GM21381 (cell line): ENCODE measurements around the gene KCNG4.
"Not testable (repeated sequence)": the region's sequence is repeated elsewhere in the genome, so short reads cannot be mapped to it uniquely, and the experiment has no call there.

ENCODE experiments used
- ATAC-seq: cut with Tn5 transposase; IDR thresholded peaks from one replicate; pipeline ENCODE4 v1.9.1; 2021; ENCODE audit warnings: mild to moderate bottlenecking, moderate library complexity; ENCODE audit not compliant: unreplicated experiment

KCNG4 gene

DNA sequence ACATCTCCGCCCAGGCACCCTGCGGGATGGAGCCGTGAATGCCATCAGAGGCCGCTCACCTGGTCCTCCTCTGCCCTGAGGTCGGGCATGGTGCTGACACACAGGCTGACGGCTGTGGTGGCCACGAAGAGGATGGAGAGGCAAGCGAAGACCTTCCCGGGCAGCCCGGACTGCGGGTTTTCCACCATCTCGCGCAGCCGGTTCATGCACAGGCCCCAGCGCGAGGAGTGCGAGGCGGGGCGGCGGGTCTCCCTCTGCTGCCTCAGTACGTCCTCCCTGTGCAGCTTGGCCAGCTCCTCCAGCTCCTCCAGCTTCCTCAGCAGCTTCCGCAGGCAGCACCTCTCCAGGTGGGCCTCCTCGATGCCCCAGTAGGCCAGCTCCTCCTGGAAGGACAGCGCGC lies 3.1 kb downstream of the KCNG4 start:
- no peak for ATAC-seq

DNA sequence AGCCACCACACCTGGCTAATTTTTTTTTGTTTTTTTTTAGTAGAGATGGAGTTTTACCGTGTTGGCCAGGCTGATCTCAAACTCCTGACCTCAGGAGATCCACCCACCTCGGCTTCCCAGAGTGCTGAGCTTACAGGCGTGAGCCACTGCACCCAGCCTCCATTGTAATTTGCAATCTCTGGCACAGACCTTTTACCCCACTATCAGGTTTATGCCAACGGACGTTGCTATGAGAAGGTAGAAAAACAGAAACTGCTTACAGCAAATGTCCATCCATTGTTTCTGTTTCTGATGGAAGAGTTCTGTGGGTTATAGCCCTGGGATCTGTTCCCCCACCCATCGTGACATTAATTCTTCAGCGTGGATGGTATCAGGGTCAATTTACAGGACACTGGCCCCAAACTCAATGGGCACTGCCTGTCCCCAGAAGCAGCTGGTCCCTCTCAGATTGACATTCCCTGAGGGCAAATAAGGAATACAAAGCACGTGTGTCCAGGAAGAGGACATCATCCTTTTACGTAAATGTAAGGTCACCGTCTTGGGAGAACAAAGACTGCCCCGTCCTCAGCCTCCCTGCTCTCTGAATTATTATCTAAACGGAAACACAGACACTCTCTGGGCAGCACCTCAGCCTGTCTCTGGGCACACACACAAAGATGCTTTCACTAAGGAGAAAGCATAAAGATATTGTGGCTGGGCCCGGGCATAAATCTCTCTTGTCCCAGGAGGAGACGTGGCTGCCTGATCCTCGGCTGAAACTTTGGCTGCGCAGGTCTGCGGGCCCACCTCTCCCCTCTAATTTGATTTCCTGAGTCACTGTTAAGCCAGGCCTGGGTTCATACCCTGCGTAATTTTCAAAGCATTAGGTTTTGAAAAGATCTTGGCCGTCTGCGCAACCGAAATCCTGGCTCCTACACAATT lies 5.2 kb downstream of the KCNG4 start:
- no peak for ATAC-seq

DNA sequence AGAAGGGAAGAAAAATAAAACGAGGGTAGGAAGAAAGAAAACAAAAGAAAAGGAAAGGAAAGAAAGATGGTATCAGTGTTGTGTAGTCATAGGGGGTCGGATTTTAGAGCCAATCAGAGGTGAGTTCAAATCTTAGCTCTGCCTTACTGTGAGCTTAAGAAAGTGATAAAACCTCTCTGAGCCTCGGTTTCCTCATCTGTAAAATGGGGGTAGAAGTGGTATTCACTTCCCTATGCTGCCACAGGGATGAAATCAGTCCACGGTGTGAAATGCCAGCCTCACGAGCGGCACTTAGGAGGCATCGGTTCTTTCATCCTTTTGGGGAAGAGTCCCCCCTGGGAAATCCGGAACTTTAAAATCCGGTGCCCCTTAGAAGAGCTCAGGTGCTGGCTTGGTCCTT lies 6.1 kb downstream of the KCNG4 start:
- ATAC-seq, result no peak

DNA sequence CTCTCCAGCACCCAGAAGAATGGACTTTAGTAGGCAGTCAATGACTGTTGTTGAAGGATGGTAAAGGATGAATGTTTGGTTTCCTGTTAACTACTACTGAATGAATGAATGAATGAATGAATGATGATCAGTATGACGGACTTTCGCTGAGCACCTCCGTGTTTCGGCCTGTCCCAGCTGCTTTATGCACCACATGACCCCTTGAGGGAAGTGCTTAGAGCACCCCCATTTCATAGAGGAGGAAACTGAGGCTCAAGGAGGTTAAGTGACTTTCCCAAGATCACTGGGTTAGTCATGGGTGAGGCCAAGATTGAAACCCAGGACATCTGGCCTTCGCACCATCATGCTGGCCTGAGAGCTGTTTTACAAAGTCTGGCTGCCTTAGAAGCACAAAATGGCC lies 6.8 kb downstream of the KCNG4 start:
- no peak for ATAC-seq

DNA sequence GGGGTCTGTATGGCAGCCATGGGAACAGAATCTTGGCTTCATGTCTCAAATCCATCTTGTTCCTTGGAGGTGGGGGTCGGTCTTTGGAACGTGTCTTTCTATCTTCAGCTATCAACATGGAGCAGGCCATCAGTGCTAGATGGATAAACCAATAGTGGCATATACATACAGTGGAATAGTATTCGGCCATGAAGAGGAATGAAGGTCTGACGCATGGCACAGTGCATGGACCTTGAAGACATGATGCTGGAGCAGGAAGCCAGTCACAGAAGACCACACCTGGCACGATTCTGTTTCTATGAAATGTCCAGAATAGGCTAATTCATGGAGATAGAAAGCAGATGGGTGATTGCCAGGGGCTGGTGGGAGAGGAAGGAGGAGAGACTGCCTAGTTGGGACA lies 7.8 kb downstream of the KCNG4 start:
- ATAC-seq, result no peak

DNA sequence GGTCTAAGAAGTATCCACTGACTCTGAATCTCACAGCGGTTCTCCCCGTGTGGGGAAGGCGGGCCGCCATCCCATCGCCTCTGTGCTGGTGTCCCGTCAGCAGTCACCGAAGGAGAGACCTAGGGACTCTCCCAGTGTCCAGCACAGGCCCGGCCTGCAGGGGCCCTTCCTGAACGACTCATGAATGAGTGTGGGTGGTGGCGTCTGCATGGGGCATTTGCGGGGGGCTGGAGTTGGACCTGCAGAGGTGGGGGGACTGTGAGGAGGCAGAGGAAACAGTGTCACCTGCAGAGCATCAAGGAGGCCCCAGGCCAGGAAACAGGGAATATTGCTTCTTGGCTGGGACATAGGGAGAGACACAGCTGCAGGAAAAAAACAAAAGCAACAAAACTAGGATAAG lies 10.3 kb downstream of the KCNG4 start:
- ATAC-seq, result no peak

DNA sequence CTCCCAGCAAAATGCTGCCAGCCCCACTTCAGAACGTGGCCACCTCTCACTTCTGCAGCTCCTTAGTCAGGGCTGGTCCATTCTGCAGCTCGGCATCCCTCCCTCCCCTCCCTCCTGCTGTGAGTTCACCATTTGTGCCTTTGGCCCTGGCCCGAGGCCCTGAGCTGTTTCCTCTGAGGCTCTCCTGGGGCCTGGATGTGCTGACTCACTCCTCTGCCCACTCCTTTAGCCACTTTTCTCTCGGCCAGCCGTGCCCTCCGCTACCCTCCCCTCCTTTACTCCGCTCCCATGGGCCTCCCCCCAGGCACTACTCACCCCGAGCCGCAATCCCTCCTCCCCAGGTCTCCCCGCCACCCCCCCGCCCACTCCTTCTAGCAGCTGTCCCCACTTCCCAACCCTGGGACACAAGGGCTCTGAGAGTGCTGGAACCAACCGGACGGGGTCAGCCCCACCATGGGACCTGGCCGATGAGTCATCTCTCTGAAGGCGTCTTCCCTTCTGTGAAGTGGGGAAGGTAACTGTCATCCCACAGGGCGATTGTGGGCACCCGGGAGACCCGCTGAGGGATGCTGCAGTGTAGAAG lies 11.5 kb downstream of the KCNG4 start:
- no peak for ATAC-seq

DNA sequence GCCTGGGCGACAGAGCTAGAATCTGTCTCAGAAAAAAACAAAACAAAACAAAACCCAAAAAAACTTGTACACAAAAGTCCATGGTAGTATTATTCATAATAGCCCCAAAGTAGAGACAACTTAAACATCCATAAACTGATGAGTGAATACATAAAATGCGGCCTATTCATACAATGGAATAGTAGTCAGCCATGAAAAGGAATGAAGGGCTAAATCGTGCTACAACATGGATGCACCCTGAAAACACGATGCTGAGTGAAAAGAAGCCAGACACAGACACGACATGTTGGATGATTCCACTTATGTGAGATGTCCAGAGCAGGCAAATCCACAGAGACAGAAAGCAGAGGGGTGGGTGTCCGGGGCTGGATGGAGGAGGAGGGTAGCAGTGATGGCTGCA lies 12.3 kb downstream of the KCNG4 start:
- no peak for ATAC-seq

DNA sequence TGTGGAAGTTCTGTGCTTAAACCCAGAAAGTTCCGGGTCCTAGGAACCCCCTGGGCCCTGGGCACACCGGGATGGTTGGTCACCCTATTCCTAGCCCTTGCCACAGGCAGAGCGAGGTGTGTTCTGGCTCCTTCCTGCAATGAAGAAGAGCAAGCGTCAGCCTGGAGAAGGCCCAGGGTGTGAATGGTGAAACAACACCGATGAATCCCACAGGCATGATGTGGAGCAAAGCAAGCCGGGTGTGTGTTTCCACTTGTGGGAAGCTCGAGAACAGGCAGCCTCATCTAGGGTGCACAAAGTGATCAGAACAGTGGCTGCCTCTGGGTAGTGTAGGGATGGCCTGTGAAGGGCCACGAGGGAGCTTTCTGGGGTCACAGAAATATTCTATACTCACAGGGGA lies 13.8 kb downstream of the KCNG4 start:
- ATAC-seq, result no peak

DNA sequence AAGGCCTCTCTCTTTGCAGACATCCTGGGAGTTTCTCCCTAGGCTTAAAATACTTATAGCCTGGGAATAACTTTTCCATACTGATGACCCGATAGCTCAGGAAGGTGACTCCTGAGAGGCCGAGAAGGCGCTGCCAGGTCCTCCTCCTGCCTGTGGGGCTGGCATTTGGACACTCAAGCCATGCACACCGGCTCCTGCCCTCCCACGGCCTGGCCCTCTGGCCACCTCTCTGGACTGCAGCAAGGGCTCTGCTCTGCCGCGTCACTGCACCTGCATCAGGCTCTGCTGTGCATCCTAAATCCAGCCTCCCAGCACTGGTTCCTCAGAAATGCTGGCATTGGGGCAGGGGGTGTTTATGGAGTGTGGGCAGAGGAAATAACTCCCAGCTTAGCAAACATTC lies 14.2 kb downstream of the KCNG4 start:
- no peak for ATAC-seq

DNA sequence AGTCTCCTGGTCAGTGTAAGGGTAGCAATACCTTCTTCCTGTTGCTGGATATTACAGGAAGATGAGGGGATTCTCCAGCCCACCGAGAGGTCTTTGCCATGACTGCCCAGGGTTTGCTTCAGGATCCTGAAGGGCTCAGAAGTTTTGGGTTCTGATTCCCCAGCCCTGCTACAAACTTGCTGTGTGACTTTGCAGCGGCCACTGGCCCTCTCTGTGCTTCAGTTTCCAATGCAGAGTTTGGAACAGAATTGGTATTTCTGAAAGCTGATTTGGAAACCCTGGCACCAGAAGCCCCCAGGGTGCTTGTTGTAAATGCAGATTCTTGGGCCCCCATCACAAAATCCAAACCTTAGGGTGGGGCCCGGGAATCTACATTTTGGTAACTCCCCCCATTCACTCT lies 14.7 kb downstream of the KCNG4 start:
- ATAC-seq, result no peak

DNA sequence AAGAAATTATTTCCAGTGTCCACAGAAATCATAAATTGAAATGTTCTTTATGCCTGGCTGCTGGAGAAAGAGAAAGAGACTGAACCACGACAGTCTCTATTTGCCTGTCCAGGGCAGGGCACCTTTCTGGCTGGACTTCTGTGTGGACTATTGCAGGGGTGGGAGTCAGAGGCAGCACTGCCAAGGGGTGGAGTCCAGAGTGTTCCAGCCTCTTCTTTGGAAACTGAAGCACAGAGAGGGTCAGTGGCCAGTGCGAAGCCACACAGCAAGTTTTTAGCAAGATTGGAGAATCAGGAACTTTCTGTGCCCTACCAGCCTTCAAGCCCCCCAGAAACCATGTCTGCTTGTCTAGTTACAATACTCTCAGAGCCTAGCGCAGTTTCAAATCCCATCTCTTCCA lies 15.3 kb downstream of the KCNG4 start:
- no peak for ATAC-seq

DNA sequence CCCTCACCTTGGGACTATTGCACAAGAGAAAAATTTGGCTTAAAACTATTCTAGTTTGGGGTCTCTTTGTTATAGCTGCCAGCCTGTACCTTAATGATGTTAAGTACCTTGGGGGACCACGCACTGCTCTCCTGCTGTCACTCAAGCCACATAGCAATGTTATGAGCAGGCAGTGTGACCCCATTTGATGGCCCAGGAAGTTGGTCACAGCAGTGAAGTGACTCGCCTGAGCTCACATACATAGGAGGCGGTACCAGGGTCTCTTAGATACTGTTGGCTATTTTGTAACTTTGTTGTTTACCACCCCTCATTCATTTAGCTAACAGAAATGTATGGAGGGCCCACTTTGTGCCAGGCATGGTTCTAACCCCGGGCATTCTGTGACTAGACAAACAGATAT lies 16.4 kb downstream of the KCNG4 start:
- no peak for ATAC-seq

DNA sequence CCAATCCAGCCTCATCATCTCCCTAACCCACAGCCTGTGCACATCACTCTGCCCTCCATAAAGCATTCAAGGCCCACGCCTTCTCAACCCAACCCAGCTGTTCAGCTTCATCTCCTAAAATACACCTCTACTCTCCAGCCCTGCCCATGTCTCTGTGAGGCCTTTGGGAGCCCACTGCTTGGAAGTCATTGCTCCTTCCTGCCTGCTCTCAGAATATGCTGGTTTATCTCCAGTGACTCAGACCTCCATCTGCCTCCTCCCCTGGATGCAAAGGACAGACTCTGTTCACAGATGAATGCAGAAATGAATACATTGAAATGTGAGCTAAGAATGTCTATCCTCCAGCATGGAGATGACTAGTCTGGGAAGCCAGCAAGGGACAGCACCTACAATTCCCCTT lies 19.0 kb downstream of the KCNG4 start:
- no peak for ATAC-seq

DNA sequence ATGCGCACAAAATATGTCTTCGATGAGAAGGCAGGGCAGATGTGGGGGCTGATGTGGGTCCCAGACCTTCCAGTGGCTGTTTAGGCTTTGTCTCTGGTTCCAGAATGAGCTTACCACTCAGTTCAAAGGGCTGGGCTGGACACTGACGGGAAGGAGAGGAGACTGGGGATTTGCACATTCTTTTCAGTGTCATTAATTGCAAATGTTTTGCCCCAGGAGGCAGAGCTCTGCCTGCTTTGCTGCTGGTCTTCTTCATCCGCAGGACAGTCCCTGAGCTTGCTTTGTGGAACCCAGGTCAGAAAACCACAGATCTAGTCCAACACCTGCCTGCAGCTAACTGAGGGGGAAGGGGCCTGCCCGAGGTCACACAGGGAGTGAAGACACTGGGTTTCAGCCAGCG lies 20.9 kb downstream of the KCNG4 start:
- no peak for ATAC-seq

DNA sequence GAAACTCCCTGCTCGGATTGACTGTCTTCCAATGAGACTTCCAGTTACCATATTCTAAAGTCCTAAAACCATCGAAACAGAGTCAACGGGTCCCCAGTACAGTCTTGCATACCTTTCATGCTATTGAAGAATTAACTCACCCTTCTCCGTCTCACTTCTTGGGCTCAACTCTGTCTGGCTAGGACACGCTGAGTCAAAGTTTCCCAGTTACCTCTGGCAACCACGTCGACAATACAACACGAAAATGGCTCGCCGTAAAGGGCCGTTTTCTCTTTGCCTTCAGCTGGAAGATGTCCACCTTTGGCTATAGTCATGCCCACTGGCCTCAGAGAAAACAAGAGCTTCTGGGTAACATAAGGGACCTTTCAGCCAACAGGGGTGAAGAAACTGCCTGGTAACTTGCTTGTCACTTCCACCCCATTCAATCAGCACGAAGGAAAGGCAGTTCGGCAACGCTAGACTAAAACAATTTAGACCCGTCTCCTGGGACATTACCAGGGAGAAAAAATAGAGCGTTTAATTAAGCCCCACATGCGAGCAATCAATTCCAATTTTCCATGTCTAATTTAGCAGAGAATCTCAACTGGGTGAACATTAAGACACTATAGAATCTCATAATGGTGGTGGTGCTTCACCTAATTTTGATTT lies 21.5 kb downstream of the KCNG4 start:
- ATAC-seq, result no peak

DNA sequence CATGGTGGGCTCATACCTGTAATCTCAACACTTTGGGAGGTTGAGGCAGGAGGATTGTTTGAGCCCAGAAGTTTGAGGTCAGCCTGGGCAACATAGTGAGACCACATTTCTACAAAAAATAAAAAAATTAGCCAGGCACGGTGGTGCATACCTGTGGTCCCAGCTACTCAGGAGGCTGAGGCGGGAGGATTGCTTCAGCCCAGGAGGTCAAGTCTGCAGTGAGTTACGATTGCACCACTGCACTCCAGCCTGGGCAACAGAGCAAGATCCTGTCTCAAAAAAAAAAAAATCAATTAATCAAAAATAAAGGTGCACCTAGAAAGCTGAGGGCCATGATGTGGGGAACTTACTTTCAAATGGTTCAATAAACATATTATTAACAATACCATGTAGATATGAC lies 23.7 kb downstream of the KCNG4 start:
- ATAC-seq, result not testable (repeated sequence)

DNA sequence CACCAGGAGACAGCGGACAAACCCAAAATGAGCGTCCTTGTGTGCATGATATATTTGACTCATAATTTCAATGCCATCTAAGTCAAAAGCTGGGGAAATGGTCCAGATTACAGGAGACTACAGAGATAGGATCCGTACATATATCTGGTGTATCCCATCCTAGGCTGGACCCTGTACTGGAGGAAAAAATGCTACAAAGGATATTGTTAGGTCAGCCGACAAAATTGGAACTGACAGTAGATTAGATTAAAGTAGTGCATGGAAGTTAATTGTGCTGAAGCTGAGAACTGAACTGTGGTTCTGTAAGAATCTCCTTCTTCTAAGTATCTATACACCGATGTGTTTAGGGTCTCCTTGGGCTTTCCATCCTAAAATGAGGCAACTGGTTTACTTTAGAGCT lies 24.3 kb downstream of the KCNG4 start:
- no peak for ATAC-seq

DNA sequence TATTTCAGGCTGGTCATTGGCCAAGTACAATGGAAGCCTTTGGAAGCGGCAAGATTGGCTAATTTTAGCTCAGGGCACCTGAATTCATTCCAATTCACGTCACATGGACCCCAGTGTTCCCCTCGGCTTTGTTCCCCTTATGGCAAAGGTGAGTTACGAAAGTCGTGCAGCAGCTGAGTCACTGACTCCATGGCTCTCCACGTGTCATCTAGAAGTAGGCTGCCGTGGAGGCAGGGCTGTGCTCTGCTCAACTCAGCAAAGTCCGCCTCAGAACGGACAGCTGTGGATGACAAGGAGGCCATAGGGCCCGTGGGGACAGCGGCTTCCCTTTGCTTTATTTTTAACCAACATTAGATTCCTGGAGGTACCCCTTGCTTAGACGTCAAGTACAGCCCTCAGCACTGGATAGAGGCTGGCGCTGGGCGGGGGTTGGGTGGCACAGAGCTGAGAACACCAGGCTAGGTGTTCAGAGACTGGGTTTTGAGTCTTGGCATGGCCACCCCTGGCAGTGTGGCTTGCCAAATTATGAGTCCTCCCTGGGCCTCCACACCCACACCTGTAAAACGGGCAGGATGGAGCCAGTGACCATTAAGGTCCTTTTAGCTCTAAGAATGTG lies 25.3 kb downstream of the KCNG4 start:
- ATAC-seq, result no peak

DNA sequence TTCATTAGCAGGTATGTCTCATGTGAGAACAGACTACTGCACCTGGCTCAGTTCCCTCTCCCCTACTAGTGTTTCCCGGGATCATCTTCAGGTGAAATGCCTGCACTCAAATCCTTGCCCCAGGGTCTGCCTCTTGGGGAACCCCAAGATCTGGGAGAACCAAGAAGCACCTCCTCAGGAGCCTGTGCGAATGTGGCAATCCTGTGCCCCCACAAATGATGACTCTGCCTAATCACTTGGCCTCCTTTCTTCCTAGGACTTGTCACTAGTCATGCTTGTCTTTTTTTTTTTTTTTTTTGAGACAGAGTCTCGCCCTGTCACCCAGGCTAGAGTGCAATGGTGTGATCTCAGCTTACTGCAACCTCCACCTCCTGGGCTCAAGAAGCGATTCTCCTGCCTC lies 27.2 kb downstream of the KCNG4 start:
- no peak for ATAC-seq

DNA sequence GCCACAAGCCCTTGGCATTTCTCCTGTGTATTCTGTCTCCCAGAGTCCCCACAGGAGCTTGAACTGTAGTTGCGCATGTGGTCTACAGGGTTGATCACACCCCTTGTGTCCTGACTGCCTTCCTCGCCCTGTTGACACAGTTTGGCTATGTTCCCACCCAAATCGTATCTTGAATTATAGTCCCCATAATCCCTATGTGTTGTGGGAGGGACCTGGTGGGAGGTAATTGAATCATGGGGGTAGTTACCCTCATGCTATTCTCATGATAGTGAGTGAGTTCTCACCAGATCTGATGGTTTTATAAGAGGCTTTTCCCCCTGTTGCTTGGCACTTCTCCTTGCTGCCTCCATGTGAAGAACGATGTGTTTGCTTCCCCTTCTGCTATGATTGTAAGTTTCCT lies 27.7 kb downstream of the KCNG4 start:
- no peak for ATAC-seq

DNA sequence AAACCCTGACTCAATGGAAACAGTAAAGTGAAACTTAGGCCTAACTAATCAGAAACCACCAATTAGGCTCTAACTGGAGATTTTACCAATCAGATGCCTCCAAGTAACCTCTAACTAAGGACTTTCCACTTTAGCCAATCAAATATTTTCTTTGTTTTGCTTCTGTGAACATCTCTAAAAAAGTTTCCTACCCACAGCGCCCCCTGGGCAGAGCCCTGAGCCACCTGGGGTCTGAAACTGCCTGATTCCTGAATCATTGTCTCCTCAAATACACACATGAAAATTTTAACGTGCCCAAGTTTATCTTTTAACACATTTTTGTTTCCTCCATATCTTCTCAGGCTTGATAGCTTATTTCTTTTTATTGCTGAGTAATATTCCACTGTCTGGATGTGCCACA lies 29.8 kb downstream of the KCNG4 start:
- ATAC-seq, result no peak
